Activated CD4-positive, alpha-beta T cell treated with anti-CD3 and anti-CD28 coated beads, Interleukin-2, amount 50 U/mL, for 4 hours (primary cell): ENCODE data around the gene SYT1.

ENCODE experiments used
- DNase-seq, 2 experiments: peaks; one replicate each; pipeline ENCODE4 v3.0.0-alpha.2; 2020

The SYT1 gene

GRCh38 chr12:79454338-79454843, 589.8 kb downstream of the SYT1 start:
- DNase-seq: no peak

GRCh38 chr12:79455286-79455685, 590.7 kb downstream of the SYT1 start:
- no peak for DNase-seq

GRCh38 chr12:79482323-79482722, 617.7 kb downstream of the SYT1 start:
- DNase-seq: no peak

- no peak for DNase-seq
Measured at GRCh38 chr12:79482921-79483320, 618.3 kb downstream of the SYT1 start.

GRCh38 chr12:79486154-79486553, 621.6 kb downstream of the SYT1 start:
- no peak for DNase-seq

GRCh38 chr12:79487386-79488110, 623.0 kb downstream of the SYT1 start:
- no peak for DNase-seq
